Retinal pigment epithelial cell (primary cell): ENCODE data around the gene KCNK7.

Source experiments
- DNase-seq: peaks from one replicate; pipeline ENCODE4 v3.0.0-alpha.2; 2010; ENCODE audit warnings: low read depth
- H3K4me3 ChIP-seq: 2 replicates; pipeline ENCODE4 v1.5.1; 2011; ENCODE audit warnings: mild to moderate bottlenecking, low read length, control low read depth, moderate library complexity
- TF ChIP-seq, protein P1 (sequence below): conservative IDR thresholded peaks from 2 replicates; pipeline ENCODE4 v1.5.1; 2011; ENCODE audit warnings: low read depth, low read length, control low read depth, inconsistent platforms

KCNK7 gene

DNA sequence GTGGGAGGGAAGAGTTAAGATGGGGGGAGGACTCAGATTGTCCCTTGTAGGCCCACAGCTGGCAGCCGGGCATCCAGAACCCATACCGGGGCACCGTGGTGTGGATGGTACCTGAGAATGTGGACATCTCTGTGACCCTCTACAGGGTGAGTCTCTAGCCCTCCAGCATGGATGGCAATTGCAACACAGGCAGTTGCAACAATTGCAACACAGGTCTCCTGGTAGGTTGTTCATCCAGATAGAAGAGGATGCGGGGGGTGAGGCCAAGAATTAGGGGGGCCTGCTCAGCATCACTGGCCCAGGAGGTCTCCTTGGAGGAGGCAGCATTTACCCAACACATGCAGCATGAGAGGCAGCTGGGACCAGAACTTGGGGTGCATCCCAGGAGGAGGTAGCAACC is 16.3 kb downstream of the KCNK7 start:
- H3K4me3 ChIP-seq: no peak overlapping the region
- TF ChIP-seq, protein P1, sequence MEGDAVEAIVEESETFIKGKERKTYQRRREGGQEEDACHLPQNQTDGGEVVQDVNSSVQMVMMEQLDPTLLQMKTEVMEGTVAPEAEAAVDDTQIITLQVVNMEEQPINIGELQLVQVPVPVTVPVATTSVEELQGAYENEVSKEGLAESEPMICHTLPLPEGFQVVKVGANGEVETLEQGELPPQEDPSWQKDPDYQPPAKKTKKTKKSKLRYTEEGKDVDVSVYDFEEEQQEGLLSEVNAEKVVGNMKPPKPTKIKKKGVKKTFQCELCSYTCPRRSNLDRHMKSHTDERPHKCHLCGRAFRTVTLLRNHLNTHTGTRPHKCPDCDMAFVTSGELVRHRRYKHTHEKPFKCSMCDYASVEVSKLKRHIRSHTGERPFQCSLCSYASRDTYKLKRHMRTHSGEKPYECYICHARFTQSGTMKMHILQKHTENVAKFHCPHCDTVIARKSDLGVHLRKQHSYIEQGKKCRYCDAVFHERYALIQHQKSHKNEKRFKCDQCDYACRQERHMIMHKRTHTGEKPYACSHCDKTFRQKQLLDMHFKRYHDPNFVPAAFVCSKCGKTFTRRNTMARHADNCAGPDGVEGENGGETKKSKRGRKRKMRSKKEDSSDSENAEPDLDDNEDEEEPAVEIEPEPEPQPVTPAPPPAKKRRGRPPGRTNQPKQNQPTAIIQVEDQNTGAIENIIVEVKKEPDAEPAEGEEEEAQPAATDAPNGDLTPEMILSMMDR: no peak
- DNase-seq: no peak

DNA sequence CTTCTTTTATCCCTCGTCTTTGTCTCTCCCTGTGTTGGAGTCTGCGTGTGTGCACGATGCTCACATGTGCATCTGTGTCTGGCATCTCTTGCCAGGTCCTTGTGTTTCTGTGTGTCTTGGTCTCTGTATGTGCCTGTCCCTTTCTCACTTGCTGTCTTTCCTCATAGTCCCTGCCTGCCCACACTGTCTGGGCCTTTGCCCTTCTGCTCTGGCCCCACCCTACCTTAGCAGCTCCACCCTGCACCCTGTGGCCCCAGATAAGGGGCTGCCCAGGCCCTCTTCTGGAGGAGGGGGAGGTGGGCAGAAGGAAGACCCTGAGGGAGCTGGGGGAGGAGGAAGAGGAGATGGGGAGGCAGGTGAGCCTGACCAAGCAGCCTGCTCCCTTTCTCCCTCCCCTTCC is 16.9 kb downstream of the KCNK7 start:
- no peak overlapping the region for H3K4me3 ChIP-seq

DNA sequence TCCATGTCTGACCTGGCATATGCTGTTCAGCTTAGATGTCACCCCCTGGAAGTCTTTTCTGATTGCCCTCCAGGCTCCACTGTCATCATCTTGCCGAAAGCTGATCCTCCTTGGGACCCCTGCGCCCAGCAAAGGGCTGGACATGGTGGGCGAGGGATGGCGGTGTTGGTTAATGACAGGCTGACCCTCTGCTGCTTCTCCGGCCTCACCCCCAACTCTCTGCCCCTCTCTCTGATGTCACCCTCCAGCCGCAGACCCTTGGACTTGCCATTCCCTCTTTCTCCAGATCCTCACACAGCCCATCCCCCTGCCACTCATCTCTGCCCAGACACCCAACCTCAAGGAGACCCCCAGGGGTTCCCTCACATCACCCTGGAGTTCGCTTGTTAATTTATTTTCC is 17.5 kb downstream of the KCNK7 start:
- no peak overlapping the region for H3K4me3 ChIP-seq
- TF ChIP-seq, protein P1: no peak
- no peak for DNase-seq

More for the DNA sequence above, 16.9 kb downstream of the KCNK7 start:
- no peak for DNase-seq
- TF ChIP-seq, protein P1: no peak

DNA sequence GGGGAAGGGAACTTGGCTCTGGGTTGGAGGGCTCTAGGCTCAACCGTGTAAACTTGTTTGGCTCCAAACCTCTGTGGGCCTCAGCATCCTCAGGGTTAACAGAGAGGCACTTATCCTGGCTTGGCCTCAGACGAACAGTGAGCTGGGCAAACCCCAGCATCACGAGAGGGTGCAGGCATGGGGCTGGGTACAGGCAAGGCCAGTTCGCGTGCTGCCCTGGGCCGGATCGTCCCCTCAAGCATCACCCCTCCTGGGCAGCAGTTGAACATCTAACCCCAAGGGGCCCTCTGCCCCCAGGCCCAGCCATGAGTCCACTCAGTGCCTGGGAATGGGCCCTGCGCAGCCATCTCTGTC is 17.9 kb downstream of the KCNK7 start:
- H3K4me3 ChIP-seq: peak overlapping the region; percentile 28
- no peak for DNase-seq
- TF ChIP-seq, protein P1: no peak

DNA sequence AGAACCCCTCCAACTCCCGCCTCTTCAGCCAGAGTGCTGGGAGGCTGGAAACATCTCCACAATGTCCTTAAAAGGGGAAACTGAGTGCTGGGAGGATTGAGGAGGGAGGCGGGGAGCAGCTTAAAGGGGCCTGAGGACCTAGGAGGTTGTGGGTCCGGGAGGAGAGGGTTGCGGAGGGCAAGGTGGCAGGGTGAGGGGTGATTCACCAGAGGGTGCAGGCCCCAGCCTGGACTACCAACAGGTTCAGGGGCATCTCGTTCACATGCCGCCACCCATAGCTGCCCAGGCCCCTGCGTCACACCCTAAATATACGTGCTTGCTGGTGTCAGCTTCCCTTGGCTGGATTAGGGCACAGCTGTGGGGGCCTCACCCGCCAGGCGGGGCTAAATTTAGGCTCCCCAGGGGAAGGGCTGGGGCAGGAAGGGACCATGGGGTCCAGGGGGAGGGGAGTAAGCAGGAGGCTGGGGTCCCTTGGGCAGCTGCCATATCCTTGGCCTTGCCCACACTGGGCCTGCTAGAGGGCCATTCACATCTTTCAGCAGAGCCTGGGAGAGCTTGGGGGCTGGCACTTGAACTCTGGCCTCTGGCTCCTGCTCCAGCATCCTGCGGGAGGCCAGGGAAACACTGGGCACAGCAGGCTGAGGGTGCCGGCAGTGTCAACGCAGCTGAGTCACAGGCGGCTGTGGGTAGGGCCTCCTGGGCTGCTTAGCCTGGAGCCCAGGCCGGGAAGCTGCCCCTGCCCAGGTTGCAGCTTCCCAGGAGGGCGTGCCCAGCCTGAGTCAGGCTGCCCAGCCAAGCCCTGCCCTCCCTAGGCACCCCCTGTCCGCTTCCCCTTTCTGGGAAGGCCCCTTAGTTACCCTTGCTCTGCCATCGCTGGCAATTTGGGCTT is 18.5 kb downstream of the KCNK7 start:
- DNase-seq: no peak
- TF ChIP-seq, protein P1: no peak
- peak overlapping the region; percentile 50 for H3K4me3 ChIP-seq

DNA sequence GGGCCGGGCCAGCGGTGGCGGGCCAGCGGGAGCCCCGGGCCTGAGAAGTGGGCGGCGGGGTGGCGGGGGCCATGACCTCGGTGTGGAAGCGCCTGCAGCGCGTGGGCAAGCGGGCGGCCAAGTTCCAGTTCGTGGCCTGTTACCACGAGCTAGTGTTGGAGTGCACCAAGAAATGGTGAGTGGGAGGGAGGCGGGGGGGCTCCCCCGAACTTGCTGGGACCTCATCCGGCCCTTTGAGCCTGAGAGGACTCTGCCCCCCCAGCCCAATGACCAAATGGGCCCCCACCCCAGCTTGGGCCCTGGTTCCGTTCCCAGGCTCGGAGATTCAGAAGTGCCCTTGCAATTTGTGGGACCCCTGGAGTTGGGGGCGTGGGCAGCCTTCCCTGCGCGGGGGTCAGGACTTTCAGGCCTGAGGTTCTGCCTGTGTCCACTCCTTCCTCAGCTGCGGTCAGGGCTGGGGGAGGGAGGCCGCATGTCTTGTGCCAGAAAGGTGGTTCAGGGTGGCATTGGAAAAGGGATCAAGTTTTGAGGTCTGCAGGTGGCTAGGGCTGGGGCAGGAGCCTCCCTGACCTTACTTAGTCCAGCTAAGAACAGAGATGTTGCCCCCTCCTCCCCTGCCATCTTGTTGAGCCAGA is 19.3 kb downstream of the KCNK7 start:
- peak overlapping the region; percentile 50 for H3K4me3 ChIP-seq
- DNase-seq: no peak
- TF ChIP-seq, protein P1: no peak
